CD4-positive, alpha-beta T cell treated with Interleukin-10 for 1 hour (primary cell): ENCODE results near the gene KTN1.

Experiments used
- DNase-seq: peaks from one replicate; pipeline ENCODE4 v3.0.0-alpha.2; 2020

The KTN1 gene

GRCh38 chr14:55579724-55580469 is at the start of gene KTN1:
KTN1 (plus strand) TSS chr14:55580207; CDS start chr14:55612049, 31,842 bp downstream.
- peak; percentile 83 for DNase-seq

GRCh38 chr14:55530464-55530863 is 49.5 kb upstream of the KTN1 start:
- DNase-seq = no peak

GRCh38 chr14:55532645-55533344 is 47.2 kb upstream of the KTN1 start:
- no peak for DNase-seq

GRCh38 chr14:55533960-55534359 is 46.0 kb upstream of the KTN1 start:
- DNase-seq = no peak

- DNase-seq = no peak
These were observed 44.3 kb upstream of the KTN1 start for GRCh38 chr14:55535516-55536203.

- no peak for DNase-seq
These were observed 43.8 kb upstream of the KTN1 start for GRCh38 chr14:55536204-55536708.

GRCh38 chr14:55537782-55538181 is 42.2 kb upstream of the KTN1 start:
- no peak for DNase-seq

GRCh38 chr14:55539975-55540374 is 40.0 kb upstream of the KTN1 start:
- no peak for DNase-seq

GRCh38 chr14:55540847-55541773 is 38.9 kb upstream of the KTN1 start:
- DNase-seq = no peak

- no peak for DNase-seq
These were observed 34.2 kb upstream of the KTN1 start for GRCh38 chr14:55545779-55546178.

GRCh38 chr14:55546212-55546874 is 33.7 kb upstream of the KTN1 start:
- DNase-seq = no peak

GRCh38 chr14:55547650-55548315 is 32.2 kb upstream of the KTN1 start:
- no peak for DNase-seq

GRCh38 chr14:55553791-55554190 is 26.2 kb upstream of the KTN1 start:
- DNase-seq = no peak

GRCh38 chr14:55556929-55557623 is 22.9 kb upstream of the KTN1 start:
- DNase-seq = no peak

GRCh38 chr14:55562135-55562534 is 17.9 kb upstream of the KTN1 start:
- DNase-seq = no peak

GRCh38 chr14:55568618-55569017 is 11.4 kb upstream of the KTN1 start:
- DNase-seq = no peak

GRCh38 chr14:55571125-55571889 is 8.7 kb upstream of the KTN1 start:
- no peak for DNase-seq

GRCh38 chr14:55572578-55572977 is 7.4 kb upstream of the KTN1 start:
- no peak for DNase-seq

- no peak for DNase-seq
These were observed 5.0 kb upstream of the KTN1 start for GRCh38 chr14:55574988-55575387.

GRCh38 chr14:55577229-55577628 is 2.8 kb upstream of the KTN1 start:
- DNase-seq = no peak
